Heart left ventricle (tissue), 16 donors: ENCODE results near the gene TSPAN33. TPM values are rescaled to one million over a fixed set of nuclear protein-coding genes. Genes with fewer than 3 reads are reported as not detected.
"Not testable (repeated sequence)": the region's sequence is repeated elsewhere in the genome, so short reads cannot be mapped to it uniquely, and the experiment has no call there.

ENCODE experiments used
- ATAC-seq, 4 donors: fragments of 200-7000 bp; cut with Tn5 transposase; one replicate each; pipeline ENCODE4 v1.9.1; 2020 to 2022; ENCODE audit warnings: moderate library complexity in 4 of 4, mild to moderate bottlenecking in 3 of 4, moderate number of reproducible peaks in 1 of 4
- DNase-seq, 5 donors: peaks; one replicate each; pipeline ENCODE4 v3.0.0-alpha.2; 2020
- H3K27ac ChIP-seq, 12 donors: fragments of 200-600 bp; sonication (generic) in 4 of 12; one replicate each; pipeline versions ENCODE4 v1.5.0 to v1.8.0; 2016 to 2022; ENCODE audit warnings: mild to moderate bottlenecking in 2 of 12
- H3K27me3 ChIP-seq, 9 donors: fragments of 200-600 bp; sonication (generic) in 2 of 9; one replicate each; pipeline versions ENCODE4 v1.5.1 to v1.8.0; 2016 to 2022; ENCODE audit warnings: mild to moderate bottlenecking in 3 of 9
- H3K36me3 ChIP-seq, 9 donors: fragments of 200-600 bp; sonication (generic) in 2 of 9; one replicate each; pipeline versions ENCODE4 v1.5.0 to v1.8.0; 2018 to 2022; ENCODE audit warnings: mild to moderate bottlenecking in 2 of 9
- H3K4me1 ChIP-seq, 12 donors: fragments of 200-600 bp; sonication (generic) in 4 of 12; one replicate each; pipeline versions ENCODE4 v1.5.0 to v1.8.0; 2016 to 2022; ENCODE audit warnings: mild to moderate bottlenecking in 3 of 12
- H3K4me3 ChIP-seq, 12 donors: fragments of 200-600 bp; sonication (generic) in 4 of 12; one replicate each; pipeline versions ENCODE4 v1.5.0 to v1.8.0; 2017 to 2022; ENCODE audit warnings: mild to moderate bottlenecking in 9 of 12, moderate library complexity in 4 of 12
- H3K9me3 ChIP-seq, 12 donors: fragments of 200-600 bp; sonication (generic) in 4 of 12; one replicate each; pipeline versions ENCODE4 v1.5.0 to v1.8.0; 2016 to 2022; ENCODE audit warnings: mild to moderate bottlenecking in 1 of 12
- POLR2A ChIP-seq, 2 donors: fragments of 450-650 bp; IDR thresholded peaks; one replicate each; pipeline ENCODE4 v1.6.1; 2017; ENCODE audit warnings: antibody characterized with exemption in 2 of 2, mild to moderate bottlenecking in 2 of 2, moderate library complexity in 2 of 2
- WGBS, 4 donors: extraction: QIAGEN DNeasy Blood & Tissue Kit in 2 of 4; methylation state at CpG; one replicate each; pipeline versions ENCODE4 v1.1.5 to v1.1.7; 2013 to 2018; 5-methylcytosine and 5-hydroxymethylcytosine counted together
- intact Hi-C, 10 donors: fragments of 100-400 bp; cut with DNase I; formaldehyde crosslinking; loops; one replicate each; pipeline versions ENCODE4 v1.11.1 to v1.14.2; 2022
- polyA plus RNA-seq, 2 donors: library from polyadenylated mRNA; stranded (reverse); fragments of 200-250 nt; gene quantifications; one replicate each; pipeline ENCODE4 v1.2.3, GENCODE V29; 2013
- total RNA-seq, 9 donors: library from RNA; depleted of rRNA in 2 of 9; stranded (reverse); fragments of >200 nt in 2 of 9; fragmentation: NEBNext Ultra II Directional in 3 of 9; extraction: Animal tissue kit (Norgen Biotek cat#: 25700) in 3 of 9; gene quantifications; one replicate each; pipeline versions ENCODE4 v1.1.0 to v1.2.4, GENCODE V29; 2016 to 2023
- TF ChIP-seq, protein P1 (sequence below), 12 donors: fragments of 200-600 bp; sonication (generic) in 4 of 12; IDR thresholded peaks; one replicate each; pipeline versions ENCODE4 v1.5.0 to v1.8.0; 2018 to 2022; ENCODE audit warnings: antibody characterized with exemption in 12 of 12, mild to moderate bottlenecking in 5 of 12
- donor health status: ischemic (EF 13 %, LVEDD 7.1; RV severe dilation, severe dysfunction).
- donor health status: healthy with polysubstance abuse.
- donor health status: DM: no; HTN: yes; CAD: no.
- donor health status: DM: no; HTN: no; CAD: no.
- donor health status: ischemic (EF 25% LVEDD 6.9; RV normal size, moderate dysfunction).
- donor health status: ischemic (EF 25% LVEDD 5.7; RV mildly dilated, moderate dysfunction).
- donor health status: healthy.
- donor health status: DM: yes; HTN: yes; CAD: no.
- donor health status: ischemic (EF 35%, LVEDD 5.7; RV mildly dilated, moderate dysfunction).
- donor health status: nonischemic (EF 11% LVEDD 7.7; RV severe dilation, severe dysfunction).
- donor health status: DM: yes; HTN: yes; CAD: no.
- donor health status: PGD.
- donor health status: ischemic (EF 29% LVEDD 5.4; RV normal size, mild dysfunction).
- donor health status: nonischemic (EF 23%, LVEDD 6.1; RV moderate dilation, normal function).

Gene TSPAN33
- total and polyA plus RNA-seq, 11 donors = 3.0 to 21.5 (median 8.8) TPM

DNA sequence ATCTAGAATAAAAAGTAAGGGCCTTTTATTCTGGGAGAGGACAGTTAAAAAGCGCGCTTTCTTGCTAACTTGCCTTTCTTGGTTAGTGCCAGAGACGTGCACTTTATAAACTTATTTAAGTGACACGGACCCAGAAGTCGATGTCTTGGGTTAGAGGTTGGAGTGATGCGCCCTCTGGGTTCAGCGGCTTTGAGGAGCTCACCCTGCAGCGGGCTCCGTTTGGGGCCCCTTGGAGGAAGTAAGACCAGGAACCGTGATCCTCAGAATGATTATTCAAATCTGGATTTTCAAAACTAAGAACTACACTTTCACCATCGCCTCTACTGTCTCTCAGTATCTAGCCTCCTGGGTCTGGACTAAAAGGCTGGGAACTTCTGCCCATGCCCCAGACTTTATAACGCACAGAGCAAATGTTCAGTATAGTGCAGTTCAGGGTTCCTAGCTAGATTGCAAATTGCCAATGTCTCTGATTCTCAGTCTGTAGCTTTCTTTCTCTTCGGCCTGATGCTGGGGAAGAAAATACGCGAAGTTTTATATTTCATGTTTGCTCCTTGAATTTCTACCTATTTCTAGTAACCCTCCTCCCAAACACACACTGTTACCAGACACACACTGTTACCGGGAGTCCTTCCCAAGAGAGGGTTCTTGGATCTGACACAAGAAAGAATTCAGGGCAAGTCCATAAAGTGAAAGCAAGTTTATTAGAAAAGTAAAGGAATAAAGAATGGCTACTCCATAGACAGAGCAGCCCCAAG is 25.4 kb downstream of the TSPAN33 start:
- 61 to 70% (median 66%) methylated on average over 16 of the region's 16 CpGs for WGBS, 4 donors
- H3K27ac ChIP-seq = peak overlapping the region in 5 of 12 donors; percentile 13 to 64 (median 34)

GRCh38 chr7:129170441-129171021 is 26.0 kb downstream of the TSPAN33 start:
- Histone ChIP-seq H3K27me3 (no peaks in the 10 kb centered on the region), H3K4me1 (peaks cover 0 to 17% (median 4%) of the 10 kb centered on the region in 12 donors), H3K36me3 (no peaks in the 10 kb centered on the region), H3K9me3 (no peaks in the 10 kb centered on the region), H3K4me3 (no peak overlapping the region), H3K27ac (no peak overlapping the region)
- intact Hi-C loops = no loop called here
- DNase-seq = no peak
- no peak for TF ChIP-seq POLR2A (IDR thresholded peaks at IDR 0.05)
- TF ChIP-seq, protein P1, sequence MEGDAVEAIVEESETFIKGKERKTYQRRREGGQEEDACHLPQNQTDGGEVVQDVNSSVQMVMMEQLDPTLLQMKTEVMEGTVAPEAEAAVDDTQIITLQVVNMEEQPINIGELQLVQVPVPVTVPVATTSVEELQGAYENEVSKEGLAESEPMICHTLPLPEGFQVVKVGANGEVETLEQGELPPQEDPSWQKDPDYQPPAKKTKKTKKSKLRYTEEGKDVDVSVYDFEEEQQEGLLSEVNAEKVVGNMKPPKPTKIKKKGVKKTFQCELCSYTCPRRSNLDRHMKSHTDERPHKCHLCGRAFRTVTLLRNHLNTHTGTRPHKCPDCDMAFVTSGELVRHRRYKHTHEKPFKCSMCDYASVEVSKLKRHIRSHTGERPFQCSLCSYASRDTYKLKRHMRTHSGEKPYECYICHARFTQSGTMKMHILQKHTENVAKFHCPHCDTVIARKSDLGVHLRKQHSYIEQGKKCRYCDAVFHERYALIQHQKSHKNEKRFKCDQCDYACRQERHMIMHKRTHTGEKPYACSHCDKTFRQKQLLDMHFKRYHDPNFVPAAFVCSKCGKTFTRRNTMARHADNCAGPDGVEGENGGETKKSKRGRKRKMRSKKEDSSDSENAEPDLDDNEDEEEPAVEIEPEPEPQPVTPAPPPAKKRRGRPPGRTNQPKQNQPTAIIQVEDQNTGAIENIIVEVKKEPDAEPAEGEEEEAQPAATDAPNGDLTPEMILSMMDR (IDR thresholded peaks at IDR 0.05) = no peak
- WGBS, 4 donors = 91 to 94% (median 93%) methylated on average over 11 of the region's 11 CpGs
- ATAC-seq = no peak

More for the DNA sequence above, 25.4 kb downstream of the TSPAN33 start:
- intact Hi-C loops = loop anchor here in 1 of 10 donors (5.0 kb wide), 1 partner anchor 42 kb away; no protein-coding TSS in a partner anchor
- Histone ChIP-seq H3K36me3 (peaks cover 0 to 3% (median 0%) of the 10 kb centered on the region in 9 donors), H3K4me3 (peak overlapping the region; percentile 1 to 67 (median 53)), H3K9me3 (no peaks in the 10 kb centered on the region), H3K27me3 (no peaks in the 10 kb centered on the region), H3K4me1 (peaks cover 0 to 17% (median 4%) of the 10 kb centered on the region in 12 donors)
- DNase-seq (peak in 1 of 5 donors; percentile 44), ATAC-seq (peak in 1 of 4 donors; percentile 25)
- TF ChIP-seq, protein P1 (IDR thresholded peaks at IDR 0.05) = no peak
- no peak for TF ChIP-seq POLR2A (IDR thresholded peaks at IDR 0.05)

GRCh38 chr7:129173861-129174260 is 29.4 kb downstream of the TSPAN33 start:
- H3K27ac ChIP-seq, H3K36me3 ChIP-seq, H3K4me3 ChIP-seq, ATAC-seq, intact Hi-C loops, DNase-seq, H3K27me3 ChIP-seq, H3K9me3 ChIP-seq: not testable (repeated sequence)
- peaks cover 0 to 13% (median 1%) of the 10 kb centered on the region in 12 donors for H3K4me1 ChIP-seq
- 91 to 95% (median 93%) methylated on average over 7 of the region's 7 CpGs for WGBS, 4 donors

DNA sequence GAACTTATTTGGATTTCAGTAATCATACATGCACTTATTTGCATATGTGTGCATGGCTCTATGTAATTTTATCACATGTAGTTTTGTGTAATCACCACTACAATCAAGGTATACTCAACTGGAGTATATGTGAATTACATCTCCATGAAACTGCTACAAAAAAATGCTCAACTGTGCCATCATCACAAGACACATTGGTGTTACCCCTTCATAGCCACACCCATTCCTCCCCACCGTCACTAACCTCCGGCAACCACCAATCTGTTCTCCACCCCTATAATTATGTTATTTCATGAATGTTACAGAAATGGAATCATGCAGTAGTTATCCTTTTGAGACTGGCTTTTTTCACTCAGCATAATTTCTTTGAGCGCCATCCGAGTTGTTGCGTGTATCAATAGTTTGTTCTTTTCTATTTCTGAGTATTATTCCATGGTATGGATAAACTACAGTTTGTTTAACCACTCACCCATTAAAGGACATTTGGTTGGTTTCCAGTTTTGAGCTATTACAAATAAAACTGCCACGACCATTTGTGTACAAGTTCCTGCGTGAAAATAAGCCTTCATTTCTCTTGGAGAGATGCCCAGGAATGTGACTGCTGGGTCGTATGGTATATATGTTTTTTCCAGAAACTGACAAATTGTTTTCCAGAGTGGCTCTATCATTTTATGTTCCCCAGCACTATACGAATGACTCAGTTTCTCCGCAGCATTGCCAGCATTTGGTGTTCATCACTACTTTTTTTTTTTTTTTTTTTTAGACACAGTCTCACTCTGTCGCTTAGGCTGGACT is 32.6 kb downstream of the TSPAN33 start:
- Histone ChIP-seq H3K27me3 (peaks cover 0 to 8% (median 0%) of the 10 kb centered on the region in 9 donors), H3K36me3 (no peaks in the 10 kb centered on the region), H3K4me1 (no peaks in the 10 kb centered on the region), H3K9me3 (no peaks in the 10 kb centered on the region), H3K27ac (no peak overlapping the region), H3K4me3 (no peak overlapping the region)
- DNase-seq = no peak
- TF ChIP-seq POLR2A (IDR thresholded peaks at IDR 0.05) = no peak
- intact Hi-C loops = no loop called here
- ATAC-seq = no peak
- WGBS, 4 donors = 54 to 62% (median 58%) methylated on average over 11 of the region's 11 CpGs
